ENCODE data around the gene HAGH. TPM values are rescaled to one million over a fixed set of nuclear protein-coding genes. Genes with fewer than 3 reads are reported as not detected.

Gene HAGH
- total and polyA plus RNA-seq, 12 donors, result 115 to 179 (median 161) TPM

GRCh38 chr16:1758923-1759322 lies 67.7 kb downstream of the HAGH start:
- Histone ChIP-seq H3K27ac (no peak overlapping the region), H3K4me1 (no peaks in the 10 kb centered on the region), H3K9me3 (no peaks in the 10 kb centered on the region), H3K4me3 (no peak overlapping the region), H3K27me3 (no peaks in the 10 kb centered on the region), H3K36me3 (peaks cover 0 to 92% (median 24%) of the 10 kb centered on the region in 9 donors)
- TF ChIP-seq, protein P1, sequence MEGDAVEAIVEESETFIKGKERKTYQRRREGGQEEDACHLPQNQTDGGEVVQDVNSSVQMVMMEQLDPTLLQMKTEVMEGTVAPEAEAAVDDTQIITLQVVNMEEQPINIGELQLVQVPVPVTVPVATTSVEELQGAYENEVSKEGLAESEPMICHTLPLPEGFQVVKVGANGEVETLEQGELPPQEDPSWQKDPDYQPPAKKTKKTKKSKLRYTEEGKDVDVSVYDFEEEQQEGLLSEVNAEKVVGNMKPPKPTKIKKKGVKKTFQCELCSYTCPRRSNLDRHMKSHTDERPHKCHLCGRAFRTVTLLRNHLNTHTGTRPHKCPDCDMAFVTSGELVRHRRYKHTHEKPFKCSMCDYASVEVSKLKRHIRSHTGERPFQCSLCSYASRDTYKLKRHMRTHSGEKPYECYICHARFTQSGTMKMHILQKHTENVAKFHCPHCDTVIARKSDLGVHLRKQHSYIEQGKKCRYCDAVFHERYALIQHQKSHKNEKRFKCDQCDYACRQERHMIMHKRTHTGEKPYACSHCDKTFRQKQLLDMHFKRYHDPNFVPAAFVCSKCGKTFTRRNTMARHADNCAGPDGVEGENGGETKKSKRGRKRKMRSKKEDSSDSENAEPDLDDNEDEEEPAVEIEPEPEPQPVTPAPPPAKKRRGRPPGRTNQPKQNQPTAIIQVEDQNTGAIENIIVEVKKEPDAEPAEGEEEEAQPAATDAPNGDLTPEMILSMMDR (IDR thresholded peaks at IDR 0.05), result no peak
- DNase-seq, result no peak
- 89 to 93% methylated on average over 18 of the region's 18 CpGs for WGBS, 2 donors
- ATAC-seq, result no peak
- intact Hi-C loops (cut with DNase I), result no loop called here

GRCh38 chr16:1757714-1758461 lies 68.7 kb downstream of the HAGH start:
- intact Hi-C loops (cut with DNase I), result no loop called here
- H3K36me3 ChIP-seq, result peaks cover 0 to 92% (median 24%) of the 10 kb centered on the region in 9 donors
- 94 to 96% methylated on average over 37 of the region's 37 CpGs for WGBS, 2 donors
- no peak overlapping the region for H3K27ac ChIP-seq
- TF ChIP-seq, protein P1 (IDR thresholded peaks at IDR 0.05), result no peak
- no peaks in the 10 kb centered on the region for H3K4me1 ChIP-seq
- H3K27me3 ChIP-seq, result no peaks in the 10 kb centered on the region
- DNase-seq (no peak), ATAC-seq (no peak)
- H3K4me3 ChIP-seq, result no peak overlapping the region
- no peaks in the 10 kb centered on the region for H3K9me3 ChIP-seq

Other genes with a start within 250 kb of the HAGH start
- gene IFT140, start 214.8 kb downstream of the HAGH start, total RNA-seq, result 10 to 100 TPM in 2 of 10 donors, 1 to 10 TPM in 8; 4.7 to 11.9 (median 8.0) TPM
- gene IFT140, start 214.8 kb downstream of the HAGH start, polyA plus RNA-seq, result 1 to 10 TPM; 6.8 to 9.2 TPM
- gene CRAMP1, start 214.5 kb downstream of the HAGH start, total RNA-seq, result 10 to 100 TPM in 8 of 10 donors, 1 to 10 TPM in 2; 9.5 to 13.8 (median 10.7) TPM
- 10 to 100 TPM in 1 of 2 donors, 1 to 10 TPM in 1; 3.2 to 10.0 TPM for gene CRAMP1, start 214.5 kb downstream of the HAGH start, polyA plus RNA-seq
- gene JPT2, start 148.5 kb downstream of the HAGH start, total RNA-seq, result 10 to 100 TPM; 20.2 to 57.5 (median 32.2) TPM
- gene JPT2, start 148.5 kb downstream of the HAGH start, polyA plus RNA-seq, result 10 to 100 TPM; 10.0 to 38.1 TPM
- gene MAPK8IP3, start 120.6 kb downstream of the HAGH start, total RNA-seq, result 10 to 100 TPM; 61.3 to 96.0 (median 71.7) TPM
- 100 to 1,000 TPM in 1 of 2 donors, 10 to 100 TPM in 1; 31.2 to 126 TPM for gene MAPK8IP3, start 120.6 kb downstream of the HAGH start, polyA plus RNA-seq
- gene NME3, start 55.3 kb downstream of the HAGH start, total RNA-seq, result 10 to 100 TPM; 21.8 to 41.1 (median 30.3) TPM
- 100 to 1,000 TPM in 1 of 2 donors, 10 to 100 TPM in 1; 47.7 to 176 TPM for gene NME3, start 55.3 kb downstream of the HAGH start, polyA plus RNA-seq
- gene EME2, start 54.0 kb downstream of the HAGH start, total RNA-seq, result 10 to 100 TPM in 1 of 10 donors, 1 to 10 TPM in 9; 4.9 to 13.8 (median 7.3) TPM
- 10 to 100 TPM in 1 of 2 donors, 1 to 10 TPM in 1; 3.0 to 17.9 TPM for gene EME2, start 54.0 kb downstream of the HAGH start, polyA plus RNA-seq
- gene MRPS34, start 53.7 kb downstream of the HAGH start, total RNA-seq, result 10 to 100 TPM; 57.8 to 94.9 (median 76.2) TPM
- 100 to 1,000 TPM in 1 of 2 donors, 10 to 100 TPM in 1; 84.7 to 141 TPM for gene MRPS34, start 53.7 kb downstream of the HAGH start, polyA plus RNA-seq
- gene SPSB3, start 44.3 kb downstream of the HAGH start, total RNA-seq, result 10 to 100 TPM; 25.1 to 52.4 (median 27.1) TPM
- gene SPSB3, start 44.3 kb downstream of the HAGH start, polyA plus RNA-seq, result 10 to 100 TPM; 52.0 to 97.7 TPM
- gene NUBP2, start 43.9 kb downstream of the HAGH start, total RNA-seq, result 10 to 100 TPM; 24.1 to 35.3 (median 28.7) TPM
- 10 to 100 TPM; 40.5 to 74.1 TPM for gene NUBP2, start 43.9 kb downstream of the HAGH start, polyA plus RNA-seq
- gene IGFALS, start 33.1 kb downstream of the HAGH start, total RNA-seq, result under 1 TPM in 4 of 10 donors, not detected in 6; 0.11 to 0.37 (median 0.13) TPM
- gene IGFALS, start 33.1 kb downstream of the HAGH start, polyA plus RNA-seq, result under 1 TPM; 0.04 to 0.59 TPM
- gene FAHD1, start 381 bp upstream of the HAGH start, total RNA-seq, result 10 to 100 TPM; 16.2 to 47.6 (median 28.6) TPM
- 10 to 100 TPM; 31.8 to 32.3 TPM for gene FAHD1, start 381 bp upstream of the HAGH start, polyA plus RNA-seq
- gene MEIOB, start 45.3 kb upstream of the HAGH start, total RNA-seq, result not detected
- gene MEIOB, start 45.3 kb upstream of the HAGH start, polyA plus RNA-seq, result not detected
- gene HS3ST6, start 91.6 kb upstream of the HAGH start, total RNA-seq, result not detected
- under 1 TPM in 1 of 2 donors, not detected in 1; 0.03 TPM for gene HS3ST6, start 91.6 kb upstream of the HAGH start, polyA plus RNA-seq
- gene MSRB1, start 116.4 kb upstream of the HAGH start, total RNA-seq, result 10 to 100 TPM; 24.6 to 53.7 (median 34.3) TPM
- gene MSRB1, start 116.4 kb upstream of the HAGH start, polyA plus RNA-seq, result 10 to 100 TPM; 41.4 to 82.2 TPM
- 100 to 1,000 TPM; 173 to 282 (median 254) TPM for gene RPL3L, start 127.9 kb upstream of the HAGH start, total RNA-seq
- 100 to 1,000 TPM; 124 to 164 TPM for gene RPL3L, start 127.9 kb upstream of the HAGH start, polyA plus RNA-seq
- gene NDUFB10, start 132.7 kb upstream of the HAGH start, total RNA-seq, result 100 to 1,000 TPM; 375 to 755 (median 559) TPM
- 1,000 to 10,000 TPM in 1 of 2 donors, 100 to 1,000 TPM in 1; 824 to 1,046 TPM for gene NDUFB10, start 132.7 kb upstream of the HAGH start, polyA plus RNA-seq
- 1,000 to 10,000 TPM in 3 of 10 donors, 100 to 1,000 TPM in 7; 691 to 1,555 (median 813) TPM for gene RPS2, start 138.0 kb upstream of the HAGH start, total RNA-seq
- gene RPS2, start 138.0 kb upstream of the HAGH start, polyA plus RNA-seq, result 1,000 to 10,000 TPM; 1,955 to 3,593 TPM
- not detected for gene RNF151, start 140.0 kb upstream of the HAGH start, total RNA-seq
- gene RNF151, start 140.0 kb upstream of the HAGH start, polyA plus RNA-seq, result not detected
- 10 to 100 TPM; 18.5 to 26.7 (median 21.9) TPM for gene TBL3, start 145.2 kb upstream of the HAGH start, total RNA-seq
- 10 to 100 TPM; 57.4 to 71.1 TPM for gene TBL3, start 145.2 kb upstream of the HAGH start, polyA plus RNA-seq
- gene NOXO1, start 154.6 kb upstream of the HAGH start, total RNA-seq, result not detected
- under 1 TPM; 0.09 to 0.29 TPM for gene NOXO1, start 154.6 kb upstream of the HAGH start, polyA plus RNA-seq
- gene GFER, start 157.4 kb upstream of the HAGH start, total RNA-seq, result 10 to 100 TPM; 14.7 to 30.2 (median 24.5) TPM
- gene GFER, start 157.4 kb upstream of the HAGH start, polyA plus RNA-seq, result 10 to 100 TPM; 37.5 to 65.6 TPM
- under 1 TPM in 8 of 10 donors, not detected in 2; 0.15 to 0.62 (median 0.28) TPM for gene SYNGR3, start 163.1 kb upstream of the HAGH start, total RNA-seq
- gene SYNGR3, start 163.1 kb upstream of the HAGH start, polyA plus RNA-seq, result 1 to 10 TPM in 1 of 2 donors, under 1 TPM in 1; 0.51 to 2.5 TPM
- gene ZNF598, start 183.0 kb upstream of the HAGH start, total RNA-seq, result 10 to 100 TPM in 9 of 10 donors, 1 to 10 TPM in 1; 9.5 to 24.7 (median 14.2) TPM
- 10 to 100 TPM; 12.6 to 25.3 TPM for gene ZNF598, start 183.0 kb upstream of the HAGH start, polyA plus RNA-seq
- under 1 TPM in 1 of 10 donors, not detected in 9; 0.39 TPM for gene NPW, start 193.0 kb upstream of the HAGH start, total RNA-seq
- under 1 TPM in 1 of 2 donors, not detected in 1; 0.54 TPM for gene NPW, start 193.0 kb upstream of the HAGH start, polyA plus RNA-seq
- 100 to 1,000 TPM in 9 of 10 donors, 10 to 100 TPM in 1; 94.3 to 429 (median 146) TPM for gene NHERF2, start 200.1 kb upstream of the HAGH start, total RNA-seq
- gene NHERF2, start 200.1 kb upstream of the HAGH start, polyA plus RNA-seq, result 100 to 1,000 TPM; 314 to 640 TPM
- 10 to 100 TPM in 8 of 10 donors, 1 to 10 TPM in 2; 9.8 to 24.9 (median 12.3) TPM for gene NTHL1, start 221.0 kb upstream of the HAGH start, total RNA-seq
- gene NTHL1, start 221.0 kb upstream of the HAGH start, polyA plus RNA-seq, result 10 to 100 TPM; 16.1 to 51.9 TPM
- gene TSC2, start 221.2 kb upstream of the HAGH start, total RNA-seq, result 10 to 100 TPM; 54.7 to 87.0 (median 71.5) TPM
- gene TSC2, start 221.2 kb upstream of the HAGH start, polyA plus RNA-seq, result 10 to 100 TPM; 28.8 to 83.3 TPM